ENCODE measurements around the gene C19orf67. TPM values are rescaled to one million over a fixed set of nuclear protein-coding genes. Genes with fewer than 3 reads are reported as not detected.

Gene C19orf67
- total and polyA plus RNA-seq, 2 experiments from 2014 or later: not detected

DNA sequence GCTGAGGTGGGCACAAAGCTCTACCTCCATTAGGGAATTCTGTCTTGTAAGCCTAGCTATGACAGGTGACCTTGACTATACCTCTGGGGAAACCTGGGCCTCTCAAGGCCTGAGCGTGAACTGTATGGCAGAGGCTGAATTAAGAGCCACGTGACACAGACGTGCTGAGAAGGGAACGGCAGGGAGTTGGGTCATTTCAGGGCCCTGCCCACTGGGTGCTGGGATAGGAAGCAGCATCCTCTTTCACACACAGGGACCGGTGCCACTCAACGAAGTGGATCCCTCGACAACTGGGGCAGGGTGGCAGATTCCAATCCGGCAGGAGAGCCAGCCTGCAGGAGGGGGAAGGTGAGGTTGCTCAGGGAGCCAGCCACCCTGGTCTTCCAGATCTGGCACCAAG lies 41.6 kb upstream of the C19orf67 start:
- H3K4me2 ChIP-seq: no peak overlapping the region
- ATAC-seq (no peak), DNase-seq (ENCODE audit: low spot score) (no peak)
- no peaks in the 10 kb centered on the region for H3K9me3 Mint-ChIP-seq
- H4K20me1 ChIP-seq (replicated peaks; ENCODE audit: insufficient read depth): peaks cover 20% of the 10 kb centered on the region; the same call in 1 of the 2 replicates
- no peaks in the 10 kb centered on the region for H3F3A ChIP-seq (replicated peaks; ENCODE audit: low read depth)
- H3K27me3 ChIP-seq (ENCODE audit: insufficient read depth): no peaks in the 10 kb centered on the region
- no peak overlapping the region for H3K4me3 ChIP-seq
- TF ChIP-seq POLR2AphosphoS5 (IDR thresholded peaks at IDR 0.05; ENCODE audit: low read depth) (peak; percentile 8; the same call in 1 of the 2 replicates), JUNB (IDR thresholded peaks at IDR 0.05; ENCODE audit: unreplicated experiment) (no peak)
- H3K4me1 Mint-ChIP-seq: no peaks in the 10 kb centered on the region
- H3K9me2 ChIP-seq (ENCODE audit: insufficient read depth): no peaks in the 10 kb centered on the region
- H3K4me3 Mint-ChIP-seq: no peak overlapping the region
- H3K36me3 Mint-ChIP-seq (ENCODE audit: low read depth): peaks cover 55% of the 10 kb centered on the region
- H3K27me3 Mint-ChIP-seq (ENCODE audit: insufficient read depth, low read depth, poor library complexity): peaks cover 10% of the 10 kb centered on the region
- H3K27ac ChIP-seq (ENCODE audit: low read depth): no peak overlapping the region
- H3K27ac Mint-ChIP-seq: no peak overlapping the region
- H2AFZ ChIP-seq: no peak overlapping the region
- no peaks in the 10 kb centered on the region for H3K4me1 ChIP-seq (ENCODE audit: insufficient read depth)
- no peaks in the 10 kb centered on the region for H3K79me2 ChIP-seq (replicated peaks; ENCODE audit: insufficient read depth)
- H3K36me3 ChIP-seq (ENCODE audit: insufficient read depth): no peaks in the 10 kb centered on the region

DNA sequence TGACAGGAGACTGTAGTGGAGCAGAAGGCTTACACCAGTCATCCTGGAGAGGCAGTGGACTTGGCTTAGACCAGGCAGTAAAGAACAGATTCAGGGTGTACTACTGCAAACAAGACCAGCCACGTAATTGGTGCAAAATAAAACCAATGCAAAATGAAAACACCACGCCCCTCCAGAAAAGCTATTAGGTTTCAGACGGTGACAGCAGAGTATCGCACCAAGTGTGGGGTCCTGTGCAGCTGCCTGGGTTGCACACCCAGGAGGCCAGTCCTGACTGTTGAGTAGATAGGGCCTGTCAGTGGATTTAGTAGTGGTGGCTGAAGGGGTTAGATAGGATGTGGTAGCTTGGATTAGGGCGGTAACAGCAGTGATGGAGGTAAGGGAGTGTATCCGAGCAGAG lies 37.3 kb upstream of the C19orf67 start:
- Histone ChIP-seq H3K9me2 (ENCODE audit: insufficient read depth) (no peaks in the 10 kb centered on the region), H3K4me1 (ENCODE audit: insufficient read depth) (peaks cover 9% of the 10 kb centered on the region), H2AFZ (no peak overlapping the region), H3K27me3 (ENCODE audit: insufficient read depth) (no peaks in the 10 kb centered on the region), H3K36me3 (ENCODE audit: insufficient read depth) (no peaks in the 10 kb centered on the region; the same call in 1 of the 2 replicates), H3K27ac (ENCODE audit: low read depth) (no peak overlapping the region), H3K4me2 (no peak overlapping the region), H3K4me3 (no peak overlapping the region), H3F3A (replicated peaks; ENCODE audit: low read depth) (peaks cover 15% of the 10 kb centered on the region; the same call in 1 of the 2 replicates), H4K20me1 (replicated peaks; ENCODE audit: insufficient read depth) (peaks cover 3% of the 10 kb centered on the region), H3K79me2 (replicated peaks; ENCODE audit: insufficient read depth) (no peaks in the 10 kb centered on the region)
- Mint-ChIP-seq H3K4me3 (no peak overlapping the region), H3K9me3 (no peaks in the 10 kb centered on the region; the same call in 2 of the 3 replicates), H3K27me3 (ENCODE audit: insufficient read depth, low read depth, poor library complexity) (peaks cover 21% of the 10 kb centered on the region), H3K27ac (no peak overlapping the region), H3K4me1 (peaks cover 9% of the 10 kb centered on the region), H3K36me3 (ENCODE audit: low read depth) (peaks cover 51% of the 10 kb centered on the region)
- no peak for ATAC-seq
- DNase-seq (ENCODE audit: low spot score): no peak
- TF ChIP-seq NANOG (IDR thresholded peaks at IDR 0.05; ENCODE audit: borderline replicate concordance): no peak
- TF ChIP-seq JUNB (IDR thresholded peaks at IDR 0.05; ENCODE audit: unreplicated experiment): no peak
- no peak for TF ChIP-seq ZNF331 (CRISPR knock-in tag; IDR thresholded peaks at IDR 0.05; ENCODE audit: low read depth)
- no peak for TF ChIP-seq STAT1 (IDR thresholded peaks at IDR 0.05; ENCODE audit: unreplicated experiment)
- no peak for TF ChIP-seq CTCF (conservative IDR thresholded peaks at IDR 0.05; ENCODE audit: low read depth in 2 of 2)
- TF ChIP-seq, protein P1, sequence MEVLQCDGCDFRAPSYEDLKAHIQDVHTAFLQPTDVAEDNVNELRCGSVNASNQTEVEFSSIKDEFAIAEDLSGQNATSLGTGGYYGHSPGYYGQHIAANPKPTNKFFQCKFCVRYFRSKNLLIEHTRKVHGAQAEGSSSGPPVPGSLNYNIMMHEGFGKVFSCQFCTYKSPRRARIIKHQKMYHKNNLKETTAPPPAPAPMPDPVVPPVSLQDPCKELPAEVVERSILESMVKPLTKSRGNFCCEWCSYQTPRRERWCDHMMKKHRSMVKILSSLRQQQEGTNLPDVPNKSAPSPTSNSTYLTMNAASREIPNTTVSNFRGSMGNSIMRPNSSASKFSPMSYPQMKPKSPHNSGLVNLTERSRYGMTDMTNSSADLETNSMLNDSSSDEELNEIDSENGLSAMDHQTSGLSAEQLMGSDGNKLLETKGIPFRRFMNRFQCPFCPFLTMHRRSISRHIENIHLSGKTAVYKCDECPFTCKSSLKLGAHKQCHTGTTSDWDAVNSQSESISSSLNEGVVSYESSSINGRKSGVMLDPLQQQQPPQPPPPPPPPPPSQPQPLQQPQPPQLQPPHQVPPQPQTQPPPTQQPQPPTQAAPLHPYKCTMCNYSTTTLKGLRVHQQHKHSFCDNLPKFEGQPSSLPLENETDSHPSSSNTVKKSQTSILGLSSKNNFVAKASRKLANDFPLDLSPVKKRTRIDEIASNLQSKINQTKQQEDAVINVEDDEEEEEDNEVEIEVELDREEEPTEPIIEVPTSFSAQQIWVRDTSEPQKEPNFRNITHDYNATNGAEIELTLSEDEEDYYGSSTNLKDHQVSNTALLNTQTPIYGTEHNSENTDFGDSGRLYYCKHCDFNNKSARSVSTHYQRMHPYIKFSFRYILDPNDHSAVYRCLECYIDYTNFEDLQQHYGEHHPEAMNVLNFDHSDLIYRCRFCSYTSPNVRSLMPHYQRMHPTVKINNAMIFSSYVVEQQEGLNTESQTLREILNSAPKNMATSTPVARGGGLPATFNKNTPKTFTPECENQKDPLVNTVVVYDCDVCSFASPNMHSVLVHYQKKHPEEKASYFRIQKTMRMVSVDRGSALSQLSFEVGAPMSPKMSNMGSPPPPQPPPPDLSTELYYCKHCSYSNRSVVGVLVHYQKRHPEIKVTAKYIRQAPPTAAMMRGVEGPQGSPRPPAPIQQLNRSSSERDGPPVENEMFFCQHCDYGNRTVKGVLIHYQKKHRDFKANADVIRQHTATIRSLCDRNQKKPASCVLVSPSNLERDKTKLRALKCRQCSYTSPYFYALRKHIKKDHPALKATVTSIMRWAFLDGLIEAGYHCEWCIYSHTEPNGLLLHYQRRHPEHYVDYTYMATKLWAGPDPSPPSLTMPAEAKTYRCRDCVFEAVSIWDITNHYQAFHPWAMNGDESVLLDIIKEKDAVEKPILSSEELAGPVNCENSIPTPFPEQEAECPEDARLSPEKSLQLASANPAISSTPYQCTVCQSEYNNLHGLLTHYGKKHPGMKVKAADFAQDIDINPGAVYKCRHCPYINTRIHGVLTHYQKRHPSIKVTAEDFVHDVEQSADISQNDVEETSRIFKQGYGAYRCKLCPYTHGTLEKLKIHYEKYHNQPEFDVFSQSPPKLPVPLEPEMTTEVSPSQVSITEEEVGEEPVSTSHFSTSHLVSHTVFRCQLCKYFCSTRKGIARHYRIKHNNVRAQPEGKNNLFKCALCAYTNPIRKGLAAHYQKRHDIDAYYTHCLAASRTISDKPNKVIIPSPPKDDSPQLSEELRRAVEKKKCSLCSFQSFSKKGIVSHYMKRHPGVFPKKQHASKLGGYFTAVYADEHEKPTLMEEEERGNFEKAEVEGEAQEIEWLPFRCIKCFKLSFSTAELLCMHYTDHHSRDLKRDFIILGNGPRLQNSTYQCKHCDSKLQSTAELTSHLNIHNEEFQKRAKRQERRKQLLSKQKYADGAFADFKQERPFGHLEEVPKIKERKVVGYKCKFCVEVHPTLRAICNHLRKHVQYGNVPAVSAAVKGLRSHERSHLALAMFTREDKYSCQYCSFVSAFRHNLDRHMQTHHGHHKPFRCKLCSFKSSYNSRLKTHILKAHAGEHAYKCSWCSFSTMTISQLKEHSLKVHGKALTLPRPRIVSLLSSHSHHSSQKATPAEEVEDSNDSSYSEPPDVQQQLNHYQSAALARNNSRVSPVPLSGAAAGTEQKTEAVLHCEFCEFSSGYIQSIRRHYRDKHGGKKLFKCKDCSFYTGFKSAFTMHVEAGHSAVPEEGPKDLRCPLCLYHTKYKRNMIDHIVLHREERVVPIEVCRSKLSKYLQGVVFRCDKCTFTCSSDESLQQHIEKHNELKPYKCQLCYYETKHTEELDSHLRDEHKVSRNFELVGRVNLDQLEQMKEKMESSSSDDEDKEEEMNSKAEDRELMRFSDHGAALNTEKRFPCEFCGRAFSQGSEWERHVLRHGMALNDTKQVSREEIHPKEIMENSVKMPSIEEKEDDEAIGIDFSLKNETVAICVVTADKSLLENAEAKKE (CRISPR knock-in tag; IDR thresholded peaks at IDR 0.05): no peak
- no peak for TF ChIP-seq POLR2AphosphoS5 (IDR thresholded peaks at IDR 0.05; ENCODE audit: low read depth)
